Central memory CD4-positive, alpha-beta T cell (primary cell): ENCODE results near the gene ANKRD37.

ENCODE experiments used
- DNase-seq: peaks from one replicate; pipeline ENCODE4 v3.0.0; 2022

Gene ANKRD37

DNA sequence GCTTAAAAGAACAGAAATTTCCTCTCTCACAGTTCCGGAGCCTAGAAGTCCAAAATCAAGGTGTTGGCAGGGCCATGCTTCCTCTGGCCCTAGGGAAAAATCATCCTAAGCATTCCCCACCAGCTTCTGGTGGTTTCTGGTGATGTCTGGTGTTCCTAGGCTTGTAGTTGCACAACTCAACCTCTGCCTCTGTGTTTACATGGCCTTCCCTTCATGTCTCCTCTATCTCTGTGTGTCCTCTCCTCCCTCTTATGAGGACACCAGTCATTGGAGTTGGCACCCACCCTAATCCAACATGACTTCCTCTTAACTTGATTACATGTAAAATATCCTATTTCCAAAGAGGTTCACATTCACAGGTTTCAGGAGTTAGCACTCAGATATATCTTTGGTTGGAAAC is 16.3 kb upstream of the ANKRD37 start:
- no peak for DNase-seq

DNA sequence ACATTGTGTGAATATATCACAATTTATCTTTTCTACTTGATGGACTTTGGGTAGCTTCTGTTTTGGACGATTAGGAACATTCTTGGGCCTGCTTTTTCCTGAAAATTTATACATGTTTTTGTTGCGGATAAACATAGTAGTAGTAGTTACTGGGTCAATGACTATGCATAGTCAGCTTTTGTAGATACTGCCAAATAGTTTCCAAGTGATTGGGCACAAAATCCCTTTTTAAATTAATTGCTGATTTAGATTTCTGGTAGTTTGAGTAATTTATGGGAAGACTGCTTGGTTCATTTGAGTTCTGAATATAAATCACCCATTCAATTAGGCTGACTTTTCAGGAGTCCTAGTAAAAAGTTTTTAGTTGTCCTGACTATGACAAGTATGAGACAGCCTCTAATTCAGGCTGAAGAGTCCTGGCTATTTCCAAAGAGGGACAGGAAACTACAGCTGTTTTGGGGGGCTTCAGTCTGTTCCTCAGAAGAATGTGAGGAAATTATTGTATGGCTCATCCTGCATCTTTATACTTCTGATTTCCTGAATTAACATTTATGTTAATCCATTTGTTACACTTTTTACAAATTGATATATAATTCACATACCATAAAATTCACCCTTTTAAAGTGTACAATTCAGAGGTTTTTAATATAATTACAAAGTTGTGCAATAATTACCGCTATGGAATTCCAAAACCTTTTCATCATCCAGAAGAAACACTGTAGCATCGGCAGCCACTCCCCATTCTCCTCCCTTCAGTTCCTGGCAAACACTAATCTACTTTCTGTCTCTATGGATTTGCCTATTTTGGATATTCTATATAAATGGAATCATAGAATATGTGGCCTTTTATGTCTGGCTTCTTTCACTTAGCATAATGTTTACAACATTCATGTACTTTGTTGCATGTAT is 15.1 kb upstream of the ANKRD37 start:
- no peak for DNase-seq

DNA sequence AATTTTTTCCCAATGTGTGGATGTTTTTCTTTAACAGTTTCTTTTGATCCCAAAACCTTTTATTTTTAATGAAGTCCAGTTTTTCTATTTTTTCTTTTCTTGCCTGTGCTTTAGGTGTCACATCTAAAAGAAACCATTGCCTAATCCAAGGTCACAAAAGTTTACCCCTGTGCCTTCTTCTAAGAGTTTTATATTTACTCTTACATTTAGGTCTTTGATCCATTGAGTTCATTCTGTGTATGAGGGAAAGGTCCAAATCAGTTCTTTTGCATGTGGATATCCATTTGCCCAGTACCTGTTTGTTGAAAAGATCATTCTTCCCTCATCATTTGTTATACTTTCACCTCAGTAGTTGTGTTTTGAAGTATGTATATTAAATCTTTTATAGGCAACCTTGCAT is 13.9 kb upstream of the ANKRD37 start:
- DNase-seq = no peak

DNA sequence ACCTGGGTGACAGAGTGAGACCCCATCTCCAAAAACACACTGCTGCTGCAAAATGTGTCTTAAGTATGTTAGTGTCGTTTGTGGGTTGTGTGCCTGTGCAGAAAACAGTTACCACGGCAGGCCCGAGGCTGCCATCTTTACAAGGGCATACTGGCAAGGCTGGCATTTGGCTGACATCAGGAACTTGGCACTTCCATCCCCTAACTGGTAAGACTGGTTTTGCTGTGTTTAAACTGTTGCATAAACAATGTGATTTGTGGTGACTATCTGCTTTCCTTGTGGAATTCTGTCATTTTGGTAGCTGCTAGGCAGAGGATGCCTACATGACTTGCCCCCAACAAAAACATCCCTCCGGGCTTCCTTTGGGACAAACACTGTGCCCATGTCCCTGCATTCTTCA is 13.2 kb upstream of the ANKRD37 start:
- DNase-seq = no peak

DNA sequence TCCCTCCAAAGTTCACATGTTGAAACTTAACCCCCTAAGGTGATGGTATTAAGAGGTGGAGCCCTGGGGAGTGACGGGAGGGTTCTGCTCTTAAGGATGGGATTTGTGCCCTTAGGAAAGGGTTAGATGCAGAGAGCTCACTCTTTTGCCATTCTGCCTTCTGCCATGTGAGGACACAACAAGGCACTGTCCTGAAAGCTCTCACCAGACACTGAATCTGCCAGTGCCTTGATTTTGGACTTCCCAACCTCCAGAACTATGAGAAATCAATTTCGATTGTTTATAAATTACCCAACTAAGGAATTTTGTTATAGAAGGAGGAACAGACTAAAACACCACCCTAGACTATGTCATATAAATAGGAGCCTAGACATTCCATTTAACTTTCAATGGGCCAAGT is 12.6 kb upstream of the ANKRD37 start:
- no peak for DNase-seq

DNA sequence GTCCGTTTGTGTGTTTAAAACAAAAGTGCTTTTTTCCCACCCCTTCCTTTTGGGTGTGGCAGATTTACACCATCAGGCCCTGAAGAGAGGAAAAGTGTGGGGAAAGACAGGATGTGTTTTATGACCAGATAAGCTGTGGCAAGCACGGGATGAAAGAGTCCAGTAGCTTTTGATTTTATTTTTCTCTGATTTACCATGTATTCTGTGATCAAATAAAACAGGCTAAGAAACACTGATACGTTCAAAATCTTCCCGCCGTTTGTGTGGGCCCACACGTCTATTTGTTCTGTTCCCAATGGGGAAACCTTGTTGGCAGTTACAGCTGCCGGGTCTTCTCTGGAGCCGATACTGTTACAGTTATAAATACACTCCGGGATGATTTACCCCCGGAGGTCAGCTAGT is 11.7 kb upstream of the ANKRD37 start:
- no peak for DNase-seq

DNA sequence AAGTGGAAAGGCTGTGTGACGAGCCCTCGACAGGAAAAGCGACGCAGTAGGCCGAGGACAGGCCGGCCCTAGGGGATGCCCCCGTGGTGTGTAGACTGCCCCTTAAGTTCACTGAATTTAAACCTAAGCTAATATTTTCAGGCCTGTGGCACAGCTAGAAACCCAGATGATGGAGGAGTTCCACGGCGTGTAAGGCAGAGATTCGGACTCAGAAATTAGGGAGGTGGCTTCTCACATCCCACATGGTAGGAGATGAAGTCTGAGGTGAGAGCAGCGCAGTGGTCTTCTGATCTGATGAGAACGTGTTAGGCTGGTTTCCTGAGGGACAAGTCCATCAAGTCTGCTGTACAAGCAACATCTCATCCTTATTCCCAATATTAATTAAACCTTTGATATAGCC is 8.7 kb upstream of the ANKRD37 start:
- DNase-seq = no peak

DNA sequence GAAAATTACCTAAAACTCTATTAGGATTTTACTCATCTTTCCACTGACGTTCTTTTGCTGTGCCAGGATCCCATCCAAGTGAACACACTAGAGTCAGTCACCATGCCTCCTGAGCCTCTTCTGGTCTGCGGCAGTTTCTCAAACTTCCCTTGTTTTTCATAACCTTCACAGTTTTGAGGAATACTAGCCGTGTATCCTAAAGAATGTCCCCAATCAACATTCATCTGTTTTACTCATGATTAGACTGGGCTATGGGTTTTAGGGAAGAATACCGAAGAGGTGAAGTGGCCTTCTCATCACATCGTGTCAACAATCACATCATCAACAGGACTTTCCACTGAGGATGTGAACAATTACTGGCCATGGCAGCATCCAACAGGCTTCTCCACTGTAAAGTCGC is 5.7 kb upstream of the ANKRD37 start:
- DNase-seq = no peak

DNA sequence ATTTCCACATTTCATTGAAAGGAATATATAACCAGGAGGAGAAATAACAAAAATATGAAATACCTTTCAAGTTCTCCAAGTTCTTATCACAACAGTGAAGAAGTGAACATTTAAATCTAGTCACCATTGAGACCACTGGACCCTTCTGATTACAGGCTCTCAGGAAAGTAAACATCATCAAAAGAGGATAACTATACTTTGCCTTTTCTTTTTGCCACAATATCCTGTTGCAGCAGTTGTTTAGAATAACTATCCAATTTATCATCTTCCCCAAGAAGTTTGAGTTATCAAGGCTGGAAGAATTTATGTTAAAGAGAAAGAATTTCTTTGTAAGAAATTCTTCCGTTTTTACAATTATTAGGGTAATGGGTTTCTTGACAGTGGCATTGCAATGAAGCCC is 4.5 kb upstream of the ANKRD37 start:
- no peak for DNase-seq

DNA sequence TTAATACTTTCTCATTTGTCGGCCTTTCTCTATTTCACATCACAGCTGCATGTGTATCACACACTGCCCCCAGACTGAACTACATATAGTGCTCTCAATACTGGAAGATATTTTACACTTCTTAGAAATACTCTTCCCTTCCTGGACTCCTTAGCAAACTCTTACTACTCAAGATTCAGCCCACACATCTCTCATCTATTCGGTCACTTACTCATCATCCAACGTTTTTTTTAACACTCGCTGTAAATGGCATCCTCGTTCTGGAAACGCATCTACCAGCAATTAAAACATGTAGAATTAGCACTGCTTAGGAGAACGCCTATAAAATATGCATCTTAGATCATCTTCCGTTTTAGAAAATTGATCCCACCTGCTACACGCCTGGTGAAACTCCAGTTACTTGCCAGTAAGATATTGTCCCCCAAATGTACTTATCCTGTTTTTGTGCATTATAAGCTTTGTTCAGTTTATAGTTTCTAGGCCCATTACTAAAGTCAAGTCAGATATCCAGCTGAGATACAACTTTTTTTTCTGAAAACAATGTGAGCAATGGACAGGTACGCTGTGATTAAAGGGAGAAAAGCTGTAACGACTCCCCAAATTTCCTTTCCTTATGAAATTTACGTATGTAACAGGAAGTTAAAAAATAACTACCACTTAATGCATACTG is 1.9 kb upstream of the ANKRD37 start:
- DNase-seq = no peak

DNA sequence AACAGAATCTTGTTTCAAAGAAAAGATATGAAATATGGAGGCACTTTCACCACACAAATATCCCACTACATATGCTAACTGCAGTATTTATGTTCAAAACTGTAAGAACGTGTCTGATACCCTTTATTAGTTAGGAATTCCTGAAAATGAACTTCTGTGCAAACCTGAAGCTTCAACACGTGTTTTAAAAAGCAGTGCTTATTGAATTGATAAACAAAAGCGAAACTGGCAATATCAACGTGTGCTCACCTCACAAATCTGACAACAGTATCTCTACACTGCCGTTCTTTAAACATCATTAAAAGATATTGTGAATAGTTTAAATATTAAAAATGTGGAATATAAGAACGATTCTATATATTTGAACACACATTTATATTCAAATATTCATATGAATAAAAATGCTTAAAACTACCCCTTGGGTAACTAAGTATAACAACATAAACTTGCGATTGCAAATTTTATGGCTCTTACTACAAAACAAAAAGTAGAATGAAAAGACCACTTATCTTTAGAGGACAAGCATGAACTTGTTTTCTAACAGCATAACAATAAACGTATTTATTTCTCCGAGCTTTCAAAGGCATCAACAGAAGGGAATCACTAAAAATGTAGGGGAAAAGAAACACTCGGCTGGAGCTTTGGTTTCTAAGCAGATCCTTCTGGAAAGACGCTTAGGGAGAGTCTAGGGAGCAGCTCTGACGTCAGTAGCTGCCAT is 1.2 kb upstream of the ANKRD37 start, which contains the start of gene LRP2BP:
Gene LRP2BP, minus strand, starts transcription at position 687 of the 718 bp plus-strand sequence. CDS start 17,738 bp downstream, outside the sequence.
- DNase-seq = peak; percentile 21

DNA sequence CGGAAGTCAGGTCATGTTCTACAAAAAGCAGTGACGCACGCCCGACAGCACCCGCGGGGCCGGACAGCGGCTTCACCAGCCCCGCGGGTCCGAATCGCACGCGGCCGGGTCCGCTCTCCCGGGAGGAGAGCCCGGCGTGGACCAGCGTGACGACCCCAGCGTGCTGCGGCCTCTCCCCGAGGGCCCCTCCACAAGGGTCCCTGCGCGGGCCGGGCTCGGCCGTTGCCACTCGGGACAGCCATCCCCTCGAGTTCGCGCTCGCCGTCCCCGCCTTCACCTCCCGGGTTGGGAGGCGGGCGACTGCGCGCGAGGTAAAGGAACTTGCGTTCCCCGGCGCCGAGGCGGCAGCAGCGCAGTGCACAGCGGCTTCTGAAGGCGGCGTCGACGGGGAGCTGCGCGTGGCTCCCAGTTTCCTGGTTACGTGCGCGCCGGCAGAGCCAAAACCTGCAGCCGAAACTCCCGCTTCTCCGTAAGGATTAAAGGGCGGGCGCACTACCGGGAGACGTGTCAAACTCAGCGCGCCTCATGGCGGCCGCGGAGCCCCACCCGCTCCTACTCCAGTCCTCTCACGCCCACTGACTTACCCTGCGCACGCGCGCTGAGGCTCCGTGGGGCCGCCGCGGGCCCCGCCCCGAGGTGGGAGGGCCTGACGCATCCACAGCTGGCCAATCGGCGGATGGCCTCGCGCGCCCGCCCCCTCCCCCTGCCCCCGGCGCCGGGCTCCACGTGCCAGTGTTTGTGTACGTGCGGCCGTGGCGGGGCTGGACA is 501 bp upstream of the ANKRD37 start:
- DNase-seq = peak; percentile 97

DNA sequence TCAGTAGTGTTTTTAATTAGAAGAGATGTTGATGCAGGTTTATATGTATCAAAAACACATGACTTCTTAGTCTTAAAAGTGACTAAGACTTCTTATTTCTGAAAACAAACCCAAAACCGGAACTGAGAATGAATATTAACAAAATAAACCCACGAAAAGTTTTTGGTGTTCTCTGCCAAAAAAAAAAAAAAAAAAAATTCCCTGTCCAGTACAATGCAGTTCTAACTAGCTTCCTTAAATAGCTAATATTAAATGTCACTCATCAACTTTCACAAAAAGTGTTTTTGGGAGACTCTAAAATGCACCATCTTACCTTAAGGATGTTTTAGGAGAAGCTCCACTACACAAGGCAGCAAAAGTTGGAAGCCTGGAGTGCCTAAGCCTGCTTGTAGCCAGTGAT is 2.0 kb downstream of the ANKRD37 start:
- DNase-seq = no peak

DNA sequence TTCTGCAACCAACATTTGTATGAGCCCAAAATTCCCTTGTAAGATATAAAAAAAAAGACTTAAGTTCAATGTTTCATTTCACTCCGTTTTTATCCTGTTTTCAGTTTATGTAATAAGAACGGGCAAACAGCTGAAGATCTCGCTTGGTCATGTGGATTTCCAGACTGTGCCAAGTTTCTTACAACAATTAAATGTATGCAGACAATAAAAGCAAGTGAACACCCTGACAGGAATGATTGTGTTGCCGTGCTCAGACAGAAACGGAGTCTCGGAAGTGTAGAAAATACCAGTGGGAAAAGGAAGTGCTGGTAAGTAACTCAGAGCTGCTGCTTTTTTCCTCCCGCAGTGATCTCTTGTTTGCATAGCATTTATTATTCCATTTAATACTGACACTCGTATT is 2.8 kb downstream of the ANKRD37 start:
- DNase-seq = no peak

DNA sequence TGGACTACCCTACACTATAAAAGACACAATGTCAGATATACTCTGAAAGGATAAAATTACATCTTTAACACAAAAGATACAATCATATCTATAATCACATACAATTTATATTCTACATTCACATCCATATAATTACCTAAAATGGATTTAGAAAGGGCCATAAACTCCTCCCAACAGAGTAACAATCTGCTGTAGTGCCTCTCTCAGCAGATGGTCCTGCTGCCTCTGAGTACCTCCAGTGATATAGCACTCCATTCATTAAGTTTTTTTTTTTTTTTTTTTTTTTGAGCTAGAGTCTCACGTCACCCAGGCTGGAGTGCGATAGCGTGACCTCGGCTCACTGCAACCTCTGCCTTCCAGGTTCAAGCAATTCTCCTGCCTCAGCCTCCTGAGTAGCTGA is 7.4 kb downstream of the ANKRD37 start:
- no peak for DNase-seq

DNA sequence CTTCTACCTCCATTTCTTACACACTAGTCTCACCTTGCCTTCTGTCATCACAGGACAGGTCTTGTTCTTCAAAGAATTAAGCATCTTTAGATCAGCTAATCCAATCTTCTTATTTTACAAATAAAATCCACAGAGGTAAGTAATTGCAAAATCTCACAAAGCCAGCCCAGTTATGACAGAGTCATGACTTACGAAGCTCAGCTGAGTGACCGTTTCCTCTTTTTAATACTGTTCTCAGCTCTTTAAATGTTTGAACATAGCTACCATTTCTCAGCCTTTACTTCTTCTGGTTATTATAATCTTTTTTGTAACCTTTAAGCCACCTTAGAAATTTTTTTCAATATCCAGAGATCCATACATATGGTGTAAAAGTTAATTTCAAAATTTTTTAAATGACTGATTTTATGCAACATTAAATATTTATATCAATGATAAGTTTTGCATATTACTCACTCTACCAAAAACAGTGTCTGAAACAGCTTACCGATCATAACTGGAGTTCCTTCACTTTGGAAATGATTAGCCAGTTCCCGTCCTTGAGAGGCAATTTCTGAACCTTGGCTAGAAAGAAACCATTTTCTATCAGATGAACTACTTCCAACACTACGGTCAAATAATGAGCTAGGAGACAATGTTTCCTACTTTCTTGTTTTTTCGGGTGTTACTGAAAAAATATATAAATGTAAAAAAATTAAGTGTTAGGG is 8.8 kb downstream of the ANKRD37 start:
- DNase-seq = no peak

DNA sequence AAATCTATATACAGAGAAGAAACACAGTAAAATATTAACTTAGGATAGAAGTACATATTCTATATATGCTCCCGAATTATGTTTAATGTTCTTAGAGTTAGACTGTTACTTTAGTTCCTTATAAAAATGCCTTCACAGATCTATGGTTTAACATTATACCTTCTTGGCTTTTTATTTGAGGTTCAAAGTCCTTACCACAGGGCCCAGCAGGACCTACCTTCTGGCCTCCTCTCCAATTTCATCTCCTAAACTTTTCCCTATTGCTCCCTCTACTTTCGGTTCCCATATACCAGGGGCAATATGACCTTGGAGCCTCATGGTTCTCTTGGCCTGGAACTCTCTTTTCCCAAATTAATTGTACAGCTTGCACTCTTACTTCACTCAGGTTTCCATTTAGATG is 11.8 kb downstream of the ANKRD37 start:
- no peak for DNase-seq

DNA sequence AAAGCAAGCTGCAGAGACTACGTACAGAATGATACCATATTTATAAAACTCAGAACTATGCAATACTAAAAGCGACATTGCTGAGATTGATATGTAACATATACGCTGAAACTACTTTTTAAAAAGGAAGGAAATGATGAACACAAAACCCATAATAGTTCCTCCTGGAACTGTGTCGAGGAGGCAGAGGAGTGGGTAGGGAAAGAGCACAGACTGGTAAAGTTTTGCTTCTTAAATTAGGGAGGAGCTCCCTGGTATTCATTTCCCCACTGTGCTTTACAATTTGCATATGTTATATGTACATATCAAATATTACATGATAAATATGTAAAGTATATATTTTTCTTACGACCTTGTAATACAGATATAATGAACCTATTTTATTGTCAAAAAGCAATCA is 15.2 kb downstream of the ANKRD37 start:
- no peak for DNase-seq

DNA sequence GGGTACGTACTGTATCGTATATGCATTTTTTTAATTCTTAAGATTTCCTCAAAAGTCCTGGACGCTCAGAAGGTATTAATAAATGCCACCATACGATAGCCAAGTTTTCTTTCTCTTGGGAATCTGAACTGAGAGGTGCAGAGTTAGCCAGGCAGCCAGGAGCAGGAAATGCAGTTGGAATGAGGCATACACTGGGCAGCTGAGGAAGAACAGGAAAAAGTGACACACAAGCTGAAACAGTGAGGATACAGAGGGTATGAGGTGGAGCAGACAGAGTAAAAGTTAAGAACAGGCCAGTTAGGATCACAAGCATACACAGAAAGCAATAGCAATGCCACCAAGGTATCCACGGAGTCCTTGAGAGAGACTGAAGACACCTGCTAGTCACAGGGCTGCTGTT is 15.8 kb downstream of the ANKRD37 start:
- no peak for DNase-seq

DNA sequence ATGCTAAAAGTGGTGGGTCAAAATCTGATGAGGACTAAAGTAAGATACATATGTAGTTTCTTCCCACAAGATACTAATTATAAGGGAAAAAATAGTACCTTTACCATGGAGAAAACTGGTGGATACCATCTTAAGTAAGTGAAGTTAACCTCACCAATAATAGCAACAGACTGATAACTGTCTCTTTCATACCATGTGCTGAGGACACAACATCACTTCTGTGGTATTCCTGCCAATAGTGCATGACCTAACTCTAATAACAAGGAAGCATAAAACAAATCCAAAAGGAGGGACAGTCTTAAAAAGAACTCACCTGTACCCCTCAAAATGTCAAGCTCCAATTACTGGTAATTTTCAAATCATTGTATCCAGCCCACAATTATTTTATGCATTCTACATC is 20.3 kb downstream of the ANKRD37 start:
- no peak for DNase-seq

DNA sequence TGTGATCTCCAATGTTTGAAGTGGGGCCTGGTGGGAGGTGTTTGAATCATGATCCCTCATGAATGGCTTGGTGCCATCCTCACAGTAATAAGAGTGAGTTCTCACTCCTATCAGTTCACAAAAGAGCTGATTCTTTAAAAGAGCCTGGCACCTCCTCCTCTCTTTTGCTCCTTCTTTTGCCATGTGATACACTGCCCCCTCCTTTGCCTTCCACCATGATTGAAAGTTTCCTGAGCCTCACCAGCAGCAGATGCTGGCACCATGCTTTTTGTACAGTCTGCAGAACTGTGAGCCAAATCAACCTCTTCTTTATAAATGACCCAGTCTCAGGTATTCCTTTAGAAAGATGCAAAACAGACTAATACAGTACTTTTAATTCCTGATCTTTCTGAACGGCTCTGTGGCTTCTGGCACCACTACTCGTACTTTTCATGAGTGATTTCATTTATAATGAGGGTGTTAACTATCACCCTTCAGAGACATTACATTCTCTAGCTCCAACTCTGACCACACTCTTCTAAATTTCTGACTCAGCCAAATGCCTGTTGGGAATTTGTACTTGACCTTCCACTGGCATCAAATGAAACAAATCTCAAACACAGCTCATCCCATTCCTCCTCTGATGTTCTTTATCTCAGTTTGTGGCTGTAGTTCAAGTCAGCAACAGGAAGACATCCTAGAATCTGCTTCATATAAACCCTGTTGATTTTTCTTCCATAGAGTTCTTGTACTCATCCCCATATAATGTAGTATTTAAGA is 24.9 kb downstream of the ANKRD37 start:
- DNase-seq = no peak
